HG02870 (cell line): ENCODE measurements around the gene SCAND1.

Experiments used
- ATAC-seq: cut with Tn5 transposase; IDR thresholded peaks from one replicate; pipeline ENCODE4 v1.9.1; 2021; ENCODE audit warnings: mild to moderate bottlenecking, moderate library complexity; ENCODE audit not compliant: unreplicated experiment

SCAND1 gene

DNA sequence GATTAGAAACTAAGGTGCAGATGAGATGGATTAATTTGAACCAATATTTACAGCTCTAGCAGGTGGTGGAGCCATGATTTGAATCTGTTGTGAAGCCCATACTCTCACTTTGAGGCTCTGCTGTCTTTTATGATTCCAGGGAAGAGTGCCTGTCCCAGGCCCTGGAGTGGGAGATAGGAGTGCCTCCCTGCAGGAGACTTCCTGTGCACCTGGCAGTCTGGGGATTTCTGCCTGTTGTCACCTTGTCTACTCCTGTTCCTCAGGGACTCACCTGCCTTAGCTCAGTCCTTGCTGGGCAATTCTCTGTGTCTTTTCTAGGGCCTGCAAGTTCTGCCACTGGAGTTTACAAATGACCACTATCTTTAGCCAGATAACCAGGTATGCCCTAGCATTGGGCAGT is 46.3 kb downstream of the SCAND1 start:
- no peak for ATAC-seq

GRCh38 chr20:35907017-35907701 is 47.1 kb downstream of the SCAND1 start:
- ATAC-seq: no peak

DNA sequence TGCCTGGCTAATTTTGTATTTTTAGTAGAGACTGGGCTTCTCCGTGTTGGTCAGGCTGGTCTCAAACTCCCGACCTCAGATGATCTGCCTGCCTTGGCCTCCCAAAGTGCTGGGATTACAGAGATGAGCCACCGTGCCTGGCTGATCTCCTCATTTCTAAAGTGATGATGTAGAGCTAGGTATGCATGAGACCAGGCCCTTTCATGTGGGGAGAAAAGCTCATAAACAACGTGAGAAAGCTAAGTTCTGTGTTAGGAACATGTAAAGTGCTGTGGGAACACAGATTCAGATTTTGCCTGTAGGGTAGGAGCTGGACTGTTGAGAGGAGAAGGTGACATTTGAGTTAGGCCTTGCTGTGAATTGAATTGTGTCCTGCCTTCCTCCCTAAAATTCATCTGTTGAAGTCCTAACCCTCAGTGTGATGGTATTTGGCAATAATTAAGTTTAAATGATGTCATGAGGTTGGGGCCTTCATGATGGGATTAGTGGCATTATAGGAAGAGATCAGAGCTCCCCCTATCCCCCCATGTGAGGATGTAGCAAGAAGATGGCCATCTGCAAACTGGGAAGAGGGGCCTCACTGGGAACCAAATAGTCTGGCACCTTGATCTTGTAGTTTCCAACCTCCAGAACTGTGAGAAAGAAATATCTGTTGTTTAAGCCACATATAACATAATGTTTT is 49.2 kb downstream of the SCAND1 start:
- no peak for ATAC-seq

GRCh38 chr20:35903843-35904242 is 50.5 kb downstream of the SCAND1 start:
- no peak for ATAC-seq
